HCT116 (cell line): ENCODE measurements around the gene PCSK6. TPM values are rescaled to one million over a fixed set of nuclear protein-coding genes. Genes with fewer than 3 reads are reported as not detected.

Source experiments
- ATAC-seq: fragments of 200-7000 bp; cut with Tn5 transposase; 2 replicates; pipeline ENCODE4 v1.9.1; 2020; ENCODE audit warnings: mild to moderate bottlenecking, moderate library complexity
- BruUV-seq: library from RNA; stranded (reverse); fragments of 400-500 nt; replicated peaks from 2 replicates; lab custom pipeline; 2021; lab: Mats Ljungman, UMichigan
- CTCF ChIA-PET: fragments of 300-600 bp; sonication (Branson Sonifier 250); formaldehyde crosslinking; loops from one replicate; lab custom pipeline; 2021; ENCODE audit warnings: antibody characterized with exemption; lab: Charles Lee
- POLR2A ChIA-PET: fragments of 300-600, 350-600 bp; sonication (Branson Sonifier 250); formaldehyde crosslinking; loops from one replicate; lab custom pipeline; 2021; ENCODE audit warnings: antibody characterized with exemption; lab: Charles Lee
- RAD21 ChIA-PET, 2 experiments: fragments of 300-600 bp; sonication (Branson Sonifier 250); formaldehyde crosslinking; loops; one replicate each; lab custom pipeline; 2023; ENCODE audit warnings: low total read pairs in 2 of 2; ENCODE audit not compliant: uncharacterized antibody in 2 of 2, unreplicated experiment in 2 of 2, low non-redundant PET in 1 of 2; lab: Charles Lee
- DNase-seq: peaks from one replicate; pipeline ENCODE4 v3.0.0-alpha.2; 2010; ENCODE audit warnings: low read depth, low spot score
- H2AFZ ChIP-seq: fragments of 200-600 bp; shearing (Covaris generic), sonication (generic); 2 replicates; pipeline ENCODE4 v1.6.1; 2017; ENCODE audit warnings: low read depth, mixed run types, mixed read lengths, antibody characterized with exemption, low read length; ENCODE audit not compliant: poor library complexity, severe bottlenecking
- H3K27ac ChIP-seq: 2 replicates; pipeline ENCODE4 v1.5.1; 2012; ENCODE audit warnings: low read depth, low read length
- H3K27me3 ChIP-seq: fragments of 200-600 bp; sonication (generic); 2 replicates; pipeline ENCODE4 v1.6.1; 2016; ENCODE audit warnings: mixed run types, low read length, mixed read lengths; ENCODE audit not compliant: insufficient read depth
- H3K36me3 ChIP-seq, 2 experiments: fragments of 200-500 bp in 1 of 2; fragments of 200-600 bp in 1 of 2; sonication (Bioruptor generic) in 1 of 2; sonication (generic) in 1 of 2; 2 replicates each; pipeline versions ENCODE4 v1.5.1 to v1.6.1; 2014 to 2016; ENCODE audit warnings: low read length in 2 of 2, inconsistent platforms in 1 of 2, mixed read lengths in 1 of 2, mixed run types in 1 of 2; ENCODE audit not compliant: insufficient read depth in 2 of 2, control insufficient read depth in 1 of 2
- H3K4me1 ChIP-seq, 2 experiments: fragments of 200-600 bp in 1 of 2; sonication (generic) in 1 of 2; 2 replicates each; pipeline versions ENCODE4 v1.5.1 to v1.6.1; 2012 to 2017; ENCODE audit warnings: low read length in 2 of 2, inconsistent platforms in 1 of 2, mild to moderate bottlenecking in 1 of 2, mixed read lengths in 1 of 2, mixed run types in 1 of 2, moderate library complexity in 1 of 2; ENCODE audit not compliant: insufficient read depth in 2 of 2, control insufficient read depth in 1 of 2
- H3K4me2 ChIP-seq: fragments of 200-600 bp; sonication (generic); 2 replicates; pipeline ENCODE4 v1.6.1; 2017; ENCODE audit warnings: mixed run types, low read length, mixed read lengths
- H3K4me3 ChIP-seq, 2 experiments: fragments of 200-600 bp in 1 of 2; sonication (generic) in 1 of 2; replicated peaks in 1 of 2; 2 replicates each; pipeline ENCODE4 v1.5.1; 2011 to 2016; ENCODE audit warnings: low read length in 2 of 2, control low read depth in 1 of 2, low read depth in 1 of 2, mild to moderate bottlenecking in 1 of 2, mixed read lengths in 1 of 2, mixed run types in 1 of 2
- H3K79me2 ChIP-seq: fragments of 200-600 bp; sonication (generic); 2 replicates; pipeline ENCODE4 v1.6.1; 2017; ENCODE audit warnings: mild to moderate bottlenecking, mixed run types, low read length, moderate library complexity, mixed read lengths; ENCODE audit not compliant: insufficient read depth
- H3K9ac ChIP-seq: fragments of 200-600 bp; sonication (generic); 2 replicates; pipeline ENCODE4 v1.6.1; 2016; ENCODE audit warnings: low read length, mixed read lengths
- H3K9me2 ChIP-seq: fragments of 200-600 bp; sonication (generic), shearing (Covaris generic); 2 replicates; pipeline ENCODE4 v1.6.1; 2017; ENCODE audit warnings: mixed run types, mild to moderate bottlenecking, moderate library complexity; ENCODE audit not compliant: insufficient read depth
- H3K9me3 ChIP-seq, 2 experiments: fragments of 200-500 bp in 1 of 2; fragments of 200-600 bp in 1 of 2; sonication (Bioruptor generic) in 1 of 2; sonication (generic) in 1 of 2; 2 replicates each; pipeline ENCODE4 v1.6.1; 2014 to 2017; ENCODE audit warnings: low read length in 2 of 2, mixed read lengths in 2 of 2, inconsistent platforms in 1 of 2, low read depth in 1 of 2, mild to moderate bottlenecking in 1 of 2, mixed run types in 1 of 2, moderate library complexity in 1 of 2; ENCODE audit not compliant: control insufficient read depth in 1 of 2, insufficient read depth in 1 of 2
- H4K20me1 ChIP-seq: fragments of 200-600 bp; sonication (generic), shearing (Covaris generic); 2 replicates; pipeline ENCODE4 v1.6.1; 2017; ENCODE audit warnings: mixed run types, mild to moderate bottlenecking, moderate library complexity; ENCODE audit not compliant: insufficient read depth
- ATF3 ChIP-seq: IDR thresholded peaks from 2 replicates; pipeline ENCODE4 v1.6.1; 2012
- CBX3 ChIP-seq: IDR thresholded peaks from 2 replicates; pipeline ENCODE4 v1.6.1; 2012; ENCODE audit warnings: low read depth
- CEBPB ChIP-seq: IDR thresholded peaks from 2 replicates; pipeline ENCODE4 v1.6.1; 2012; ENCODE audit warnings: low read depth
- CTCF ChIP-seq, 3 experiments: fragments of 200-600 bp in 1 of 3; sonication (generic) in 1 of 3; IDR thresholded peaks in 2 of 3; conservative IDR thresholded peaks in 1 of 3; 2 replicates each; pipeline ENCODE4 v1.5.1; 2012 to 2017; ENCODE audit warnings: low read depth in 2 of 3, low read length in 2 of 3, antibody characterized with exemption in 1 of 3, borderline replicate concordance in 1 of 3, control low read depth in 1 of 3, mild to moderate bottlenecking in 1 of 3, mixed read lengths in 1 of 3, mixed run types in 1 of 3, moderate library complexity in 1 of 3; ENCODE audit not compliant: insufficient read depth in 1 of 3
- ELF1 ChIP-seq: IDR thresholded peaks from 2 replicates; pipeline ENCODE4 v1.6.1; 2012; ENCODE audit warnings: low read depth, borderline replicate concordance
- EZH2 ChIP-seq: fragments of 200-600 bp; sonication (generic); IDR thresholded peaks from 2 replicates; pipeline ENCODE4 v1.6.1; 2017; ENCODE audit warnings: antibody characterized with exemption, mixed run types
- EZH2phosphoT487 ChIP-seq: fragments of 200-600 bp; IDR thresholded peaks from 2 replicates; pipeline ENCODE4 v1.6.1; 2018; ENCODE audit warnings: antibody characterized with exemption, borderline replicate concordance
- FOSL1 ChIP-seq: IDR thresholded peaks from 2 replicates; pipeline ENCODE4 v1.6.1; 2012; ENCODE audit warnings: low read depth
- JUND ChIP-seq: IDR thresholded peaks from 2 replicates; pipeline ENCODE4 v1.6.1; 2012
- POLR2A ChIP-seq: IDR thresholded peaks from 2 replicates; pipeline ENCODE4 v1.7.0; 2011; ENCODE audit warnings: borderline replicate concordance; ENCODE audit not compliant: insufficient read depth, insufficient read length; ENCODE audit errors: extremely low read depth
- POLR2AphosphoS5 ChIP-seq: IDR thresholded peaks from 2 replicates; pipeline ENCODE4 v1.6.1; 2011; ENCODE audit warnings: mild to moderate bottlenecking, low read depth, low read length, moderate library complexity
- RAD21 ChIP-seq: IDR thresholded peaks from 2 replicates; pipeline ENCODE4 v1.6.1; 2012; ENCODE audit warnings: low read depth, mild to moderate bottlenecking
- REST ChIP-seq: IDR thresholded peaks from 2 replicates; pipeline ENCODE4 v1.6.1; 2012; ENCODE audit warnings: low read depth
- SIN3A ChIP-seq: IDR thresholded peaks from 2 replicates; pipeline ENCODE4 v1.6.1; 2012; ENCODE audit warnings: low read depth
- SP1 ChIP-seq: IDR thresholded peaks from 2 replicates; pipeline ENCODE4 v1.6.1; 2012; ENCODE audit warnings: low read depth
- SRF ChIP-seq: IDR thresholded peaks from 2 replicates; pipeline ENCODE4 v1.6.1; 2012; ENCODE audit warnings: low read depth
- YY1 ChIP-seq: IDR thresholded peaks from 2 replicates; pipeline ENCODE4 v1.6.1; 2011; ENCODE audit warnings: low read length, low read depth, moderate library complexity, mild to moderate bottlenecking; ENCODE audit not compliant: insufficient replicate concordance; ENCODE audit errors: extremely low read depth
- ZBTB33 ChIP-seq: IDR thresholded peaks from 2 replicates; pipeline ENCODE4 v1.6.1; 2011; ENCODE audit warnings: mild to moderate bottlenecking, low read length, moderate library complexity; ENCODE audit not compliant: insufficient replicate concordance; ENCODE audit errors: extremely low read depth
- ZFX ChIP-seq: fragments of 450-650 bp; IDR thresholded peaks from 2 replicates; pipeline ENCODE4 v1.6.1; 2017
- ZNF274 ChIP-seq: fragments of 200-500 bp; sonication (Bioruptor generic); IDR thresholded peaks from 2 replicates; pipeline ENCODE4 v1.6.1; 2014; ENCODE audit warnings: mild to moderate bottlenecking, low read depth, low read length, inconsistent platforms
- intact Hi-C: fragments of 100-400 bp; cut with micrococcal nuclease; formaldehyde crosslinking; loops from 2 replicates; pipeline ENCODE4 v1.10.0; 2022
- total RNA-seq: library from RNA; stranded (reverse); gene quantifications from one replicate; pipeline ENCODE4 v1.2.1, GENCODE V29; 2021; ENCODE audit not compliant: unreplicated experiment

Gene PCSK6
- total RNA-seq, 1 experiment from 2014 or later, result 13.5 TPM

DNA sequence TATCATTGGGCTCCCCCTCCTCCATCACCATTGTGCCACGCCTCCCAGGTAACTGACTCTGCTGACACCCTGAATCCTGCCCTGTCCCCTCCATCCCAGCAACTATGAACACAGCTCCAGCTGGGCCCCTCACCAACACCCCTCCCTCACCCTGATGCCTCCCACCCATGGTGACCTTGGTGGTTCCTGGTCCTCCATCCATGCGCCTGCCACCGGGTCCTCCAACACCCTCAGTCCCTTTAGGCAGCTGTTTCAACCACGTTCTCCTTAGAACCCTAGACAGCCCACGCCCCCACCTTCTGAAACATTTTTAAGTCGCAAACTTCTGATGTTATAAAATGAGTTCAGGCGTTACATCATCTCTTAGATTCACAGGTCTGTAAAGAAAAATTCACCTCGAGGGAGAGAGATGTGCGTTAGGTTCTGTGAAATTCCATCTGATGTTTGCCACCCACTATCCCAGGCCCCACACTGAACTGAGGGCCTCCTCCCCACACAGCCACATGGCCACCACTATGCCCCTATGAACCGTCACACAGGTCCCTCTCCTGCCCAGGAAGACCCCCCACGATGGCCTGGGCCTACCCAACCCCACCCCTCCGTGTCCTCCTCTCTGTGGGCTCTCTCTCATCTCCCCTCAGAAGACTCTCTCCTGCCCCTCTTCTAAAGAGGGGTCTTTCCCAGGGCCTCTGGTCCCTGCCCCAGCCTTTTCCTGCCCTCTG, 29.8 kb downstream of the PCSK6 start:
- TF ChIP-seq REST, result no peak
- no peak for TF ChIP-seq FOSL1
- no peak for TF ChIP-seq JUND
- TF ChIP-seq ELF1, result no peak
- no peak for TF ChIP-seq RAD21
- no peak for TF ChIP-seq CBX3
- no peak for TF ChIP-seq SIN3A
- no peak for TF ChIP-seq CEBPB
- TF ChIP-seq YY1, result no peak
- no peak for TF ChIP-seq ATF3
- no peak for TF ChIP-seq CTCF (IDR thresholded peaks at IDR 0.05 in 2 of 3, conservative IDR thresholded peaks at IDR 0.05 in 1 of 3; ENCODE audit: borderline replicate concordance in 1 of 3, insufficient read depth in 1 of 3, low read depth in 2 of 3, low read length in 2 of 3)
- TF ChIP-seq ZNF274, result no peak
- no peak for TF ChIP-seq ZFX
- TF ChIP-seq SP1, result no peak
- no peak for TF ChIP-seq ZBTB33
- no peak for TF ChIP-seq POLR2AphosphoS5
- no peak for TF ChIP-seq SRF
- TF ChIP-seq EZH2phosphoT487, result no peak
- no peak for TF ChIP-seq EZH2
- TF ChIP-seq POLR2A, result no peak
- H3K79me2 ChIP-seq, result peaks cover 5% of the 10 kb centered on the region
- no peaks in the 10 kb centered on the region for H3K9me3 ChIP-seq
- no peaks in the 10 kb centered on the region for H3K9me2 ChIP-seq
- no peak for ATAC-seq
- CTCF ChIA-PET, result no interaction called here
- no peaks in the 10 kb centered on the region for H3K4me1 ChIP-seq
- no peak overlapping the region for H3K27ac ChIP-seq
- H3K27me3 ChIP-seq, result no peaks in the 10 kb centered on the region
- no peak overlapping the region for H3K4me3 ChIP-seq
- no peak for DNase-seq
- BruUV-seq, result no TSS peak
- RAD21 ChIA-PET, result no interaction called here
- H3K36me3 ChIP-seq, result no peaks in the 10 kb centered on the region
- no peak overlapping the region for H2AFZ ChIP-seq
- H3K4me2 ChIP-seq, result no peak overlapping the region
- H3K9ac ChIP-seq, result no peak overlapping the region
- POLR2A ChIA-PET, result no interaction called here
- intact Hi-C loops, result no loop called here
- H4K20me1 ChIP-seq, result no peaks in the 10 kb centered on the region
